ENCODE results near the gene RMC1.

Gene RMC1

GRCh38 chr18:23537274-23537673, 34.0 kb downstream of the RMC1 start:
- TF ChIP-seq TEAD4 (IDR thresholded peaks at IDR 0.05), result no peak
- TF ChIP-seq REST (IDR thresholded peaks at IDR 0.05; ENCODE audit: low read depth), result no peak
- no peak for TF ChIP-seq EGR1 (IDR thresholded peaks at IDR 0.05)
- no peak for TF ChIP-seq YY1 (IDR thresholded peaks at IDR 0.05; ENCODE audit: low read depth)
- no peak for TF ChIP-seq ZBTB7A (IDR thresholded peaks at IDR 0.05; ENCODE audit: low read depth)
- no peak for TF ChIP-seq FOXM1 (IDR thresholded peaks at IDR 0.05; ENCODE audit: borderline replicate concordance, low read depth)
- TF ChIP-seq RAD21 (IDR thresholded peaks at IDR 0.05; ENCODE audit: low read depth), result no peak
- TF ChIP-seq EP300 (IDR thresholded peaks at IDR 0.05; ENCODE audit: borderline replicate concordance), result no peak
- TF ChIP-seq CREB1 (IDR thresholded peaks at IDR 0.05; ENCODE audit: low read depth), result no peak
- no peak for TF ChIP-seq TAF1 (IDR thresholded peaks at IDR 0.05; ENCODE audit: low read depth)
- TF ChIP-seq TCF12 (IDR thresholded peaks at IDR 0.05; ENCODE audit: low read depth), result no peak
- TF ChIP-seq USF1 (IDR thresholded peaks at IDR 0.05), result no peak
- no peak for TF ChIP-seq CEBPB (IDR thresholded peaks at IDR 0.05)
- no peak for TF ChIP-seq MAX (IDR thresholded peaks at IDR 0.05)

GRCh38 chr18:23538001-23538400, 34.7 kb downstream of the RMC1 start:
- TF ChIP-seq TEAD4 (IDR thresholded peaks at IDR 0.05), result no peak
- TF ChIP-seq FOXM1 (IDR thresholded peaks at IDR 0.05; ENCODE audit: borderline replicate concordance, low read depth), result no peak
- no peak for TF ChIP-seq TAF1 (IDR thresholded peaks at IDR 0.05; ENCODE audit: low read depth)
- no peak for TF ChIP-seq YY1 (IDR thresholded peaks at IDR 0.05; ENCODE audit: low read depth)

GRCh38 chr18:23538870-23539269, 35.6 kb downstream of the RMC1 start:
- TF ChIP-seq USF1 (IDR thresholded peaks at IDR 0.05), result no peak
- no peak for TF ChIP-seq YY1 (IDR thresholded peaks at IDR 0.05; ENCODE audit: low read depth)
- TF ChIP-seq REST (IDR thresholded peaks at IDR 0.05; ENCODE audit: low read depth), result no peak
- no peak for TF ChIP-seq EP300 (IDR thresholded peaks at IDR 0.05; ENCODE audit: borderline replicate concordance)
- no peak for TF ChIP-seq MAX (IDR thresholded peaks at IDR 0.05)

- TF ChIP-seq TCF12 (IDR thresholded peaks at IDR 0.05; ENCODE audit: low read depth) (no peak), FOXM1 (IDR thresholded peaks at IDR 0.05; ENCODE audit: borderline replicate concordance, low read depth) (no peak), EGR1 (IDR thresholded peaks at IDR 0.05) (no peak), TAF1 (IDR thresholded peaks at IDR 0.05; ENCODE audit: low read depth) (no peak), CEBPB (IDR thresholded peaks at IDR 0.05) (no peak), EP300 (IDR thresholded peaks at IDR 0.05; ENCODE audit: borderline replicate concordance) (no peak), YY1 (IDR thresholded peaks at IDR 0.05; ENCODE audit: low read depth) (no peak), ZBTB7A (IDR thresholded peaks at IDR 0.05; ENCODE audit: low read depth) (no peak), CREB1 (IDR thresholded peaks at IDR 0.05; ENCODE audit: low read depth) (no peak)
These were observed 36.0 kb downstream of the RMC1 start for GRCh38 chr18:23539296-23539695.

- TF ChIP-seq REST (IDR thresholded peaks at IDR 0.05; ENCODE audit: low read depth) (no peak), EP300 (IDR thresholded peaks at IDR 0.05; ENCODE audit: borderline replicate concordance) (no peak), EGR1 (IDR thresholded peaks at IDR 0.05) (no peak), MAX (IDR thresholded peaks at IDR 0.05) (no peak), CEBPB (IDR thresholded peaks at IDR 0.05) (no peak), USF1 (IDR thresholded peaks at IDR 0.05) (no peak), FOXM1 (IDR thresholded peaks at IDR 0.05; ENCODE audit: borderline replicate concordance, low read depth) (no peak), TEAD4 (IDR thresholded peaks at IDR 0.05) (no peak)
These were observed 36.7 kb downstream of the RMC1 start for GRCh38 chr18:23539911-23540525.
